Measurements from ENCODE around the gene SIL1. TPM values are rescaled to one million over a fixed set of nuclear protein-coding genes. Genes with fewer than 3 reads are reported as not detected.
"Not testable (repeated sequence)": the region's sequence is repeated elsewhere in the genome, so short reads cannot be mapped to it uniquely, and the experiment has no call there.

The SIL1 gene
- total RNA-seq, 2 experiments from 2014 or later: 27.2 to 30.3 TPM

DNA sequence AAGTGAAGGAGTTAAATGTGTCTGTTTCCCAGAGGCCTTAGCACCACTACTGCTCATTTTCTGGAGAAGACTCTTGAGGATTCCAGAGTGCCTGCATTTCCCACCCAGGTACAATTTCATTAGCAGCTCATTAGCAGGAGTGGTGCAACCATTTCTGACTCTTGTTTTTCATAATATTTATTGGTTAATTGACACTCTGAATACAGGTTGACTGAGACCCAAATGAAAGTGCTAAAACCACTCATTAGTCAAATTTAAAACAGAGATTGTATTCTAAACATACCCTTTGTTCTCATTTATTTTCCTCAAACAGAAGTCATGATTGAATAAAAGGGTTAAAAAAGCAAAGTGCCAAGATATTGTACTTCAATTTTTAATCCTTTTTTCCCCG is 134.5 kb downstream of the SIL1 start:
- POLR2A ChIA-PET: no interaction called here
- peaks cover 2% of the 10 kb centered on the region for H3K36me3 Mint-ChIP-seq
- intact Hi-C loops (cut with micrococcal nuclease): no loop called here
- H3K27ac Mint-ChIP-seq: no peak overlapping the region
- DNase-seq: no peak
- peaks cover 8% of the 10 kb centered on the region for H3K4me1 Mint-ChIP-seq (ENCODE audit: low read depth)
- no peak overlapping the region for H3K4me3 Mint-ChIP-seq
- no peaks in the 10 kb centered on the region for H3K9me3 Mint-ChIP-seq
- CTCF ChIA-PET: no interaction called here
- no peaks in the 10 kb centered on the region for H3K27me3 Mint-ChIP-seq

DNA sequence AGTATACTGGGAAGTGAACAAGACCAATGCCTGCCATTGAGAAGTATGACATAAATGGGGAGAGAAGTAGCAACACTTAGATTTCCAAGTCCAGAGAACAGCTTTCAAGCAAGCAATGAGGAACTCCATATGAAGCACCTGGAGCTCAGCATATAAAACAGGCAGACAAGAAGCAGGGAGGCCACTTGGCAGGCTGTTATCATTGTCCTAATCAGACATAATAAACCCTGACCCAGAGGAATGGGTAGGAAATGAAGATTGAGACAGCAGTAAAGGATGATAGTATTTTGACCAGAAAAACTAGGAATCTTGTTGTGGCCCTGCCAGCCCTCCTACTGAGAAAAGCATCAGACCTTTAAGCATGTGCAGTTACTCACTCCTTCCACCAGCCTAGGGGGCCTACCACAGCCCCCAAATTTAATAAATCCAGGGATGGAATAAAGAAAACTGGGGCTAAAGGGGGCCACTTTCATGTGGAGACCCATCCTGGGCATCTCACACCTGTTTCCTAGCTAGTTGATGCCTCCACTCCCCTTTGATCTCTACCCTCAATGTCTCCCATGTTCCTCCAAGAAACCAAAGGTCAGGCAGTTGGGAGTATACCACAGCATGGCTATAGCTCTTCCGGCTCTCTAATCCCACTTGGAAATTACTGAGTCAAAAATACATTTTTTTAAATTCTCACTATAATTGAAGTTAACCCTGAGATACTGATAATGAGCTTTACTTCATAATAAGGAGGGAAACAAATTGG is 135.1 kb downstream of the SIL1 start:
- Mint-ChIP-seq H3K36me3 (peaks cover 2% of the 10 kb centered on the region), H3K9me3 (no peaks in the 10 kb centered on the region), H3K4me3 (no peak overlapping the region), H3K4me1 (ENCODE audit: low read depth) (peaks cover 4% of the 10 kb centered on the region), H3K27ac (no peak overlapping the region), H3K27me3 (no peaks in the 10 kb centered on the region)
- POLR2A ChIA-PET: no interaction called here
- no peak for DNase-seq
- CTCF ChIA-PET: no interaction called here
- intact Hi-C loops (cut with micrococcal nuclease): no loop called here

GRCh38 chr5:139061856-139062255 is 136.3 kb downstream of the SIL1 start:
- POLR2A ChIA-PET: no interaction called here
- intact Hi-C loops (cut with micrococcal nuclease): no loop called here
- no peaks in the 10 kb centered on the region for H3K4me1 Mint-ChIP-seq (ENCODE audit: low read depth)
- H3K27me3 Mint-ChIP-seq: no peaks in the 10 kb centered on the region
- no peaks in the 10 kb centered on the region for H3K9me3 Mint-ChIP-seq
- CTCF ChIA-PET: no interaction called here
- H3K27ac Mint-ChIP-seq: no peak overlapping the region
- no peak for DNase-seq
- peaks cover 2% of the 10 kb centered on the region for H3K36me3 Mint-ChIP-seq
- no peak overlapping the region for H3K4me3 Mint-ChIP-seq

GRCh38 chr5:139061274-139061673 is 136.9 kb downstream of the SIL1 start:
- H3K4me1 Mint-ChIP-seq (ENCODE audit: low read depth): no peaks in the 10 kb centered on the region
- CTCF ChIA-PET: no interaction called here
- H3K4me3 Mint-ChIP-seq: no peak overlapping the region

GRCh38 chr5:139058121-139058520 is 140.0 kb downstream of the SIL1 start:
- intact Hi-C loops (cut with micrococcal nuclease): no loop called here
- Mint-ChIP-seq H3K27ac (no peak overlapping the region), H3K9me3 (no peaks in the 10 kb centered on the region), H3K36me3 (peaks cover 2% of the 10 kb centered on the region), H3K4me1 (ENCODE audit: low read depth) (no peaks in the 10 kb centered on the region), H3K4me3 (no peak overlapping the region), H3K27me3 (no peaks in the 10 kb centered on the region)
- DNase-seq: no peak
- POLR2A ChIA-PET: no interaction called here
- CTCF ChIA-PET: no interaction called here

More at GRCh38 chr5:139061274-139061673, 136.9 kb downstream of the SIL1 start:
- H3K27ac Mint-ChIP-seq: no peak overlapping the region
- H3K36me3 Mint-ChIP-seq: peaks cover 2% of the 10 kb centered on the region
- no peak for DNase-seq
- intact Hi-C loops (cut with micrococcal nuclease): no loop called here
- H3K9me3 Mint-ChIP-seq: no peaks in the 10 kb centered on the region
- no peaks in the 10 kb centered on the region for H3K27me3 Mint-ChIP-seq
- POLR2A ChIA-PET: no interaction called here

DNA sequence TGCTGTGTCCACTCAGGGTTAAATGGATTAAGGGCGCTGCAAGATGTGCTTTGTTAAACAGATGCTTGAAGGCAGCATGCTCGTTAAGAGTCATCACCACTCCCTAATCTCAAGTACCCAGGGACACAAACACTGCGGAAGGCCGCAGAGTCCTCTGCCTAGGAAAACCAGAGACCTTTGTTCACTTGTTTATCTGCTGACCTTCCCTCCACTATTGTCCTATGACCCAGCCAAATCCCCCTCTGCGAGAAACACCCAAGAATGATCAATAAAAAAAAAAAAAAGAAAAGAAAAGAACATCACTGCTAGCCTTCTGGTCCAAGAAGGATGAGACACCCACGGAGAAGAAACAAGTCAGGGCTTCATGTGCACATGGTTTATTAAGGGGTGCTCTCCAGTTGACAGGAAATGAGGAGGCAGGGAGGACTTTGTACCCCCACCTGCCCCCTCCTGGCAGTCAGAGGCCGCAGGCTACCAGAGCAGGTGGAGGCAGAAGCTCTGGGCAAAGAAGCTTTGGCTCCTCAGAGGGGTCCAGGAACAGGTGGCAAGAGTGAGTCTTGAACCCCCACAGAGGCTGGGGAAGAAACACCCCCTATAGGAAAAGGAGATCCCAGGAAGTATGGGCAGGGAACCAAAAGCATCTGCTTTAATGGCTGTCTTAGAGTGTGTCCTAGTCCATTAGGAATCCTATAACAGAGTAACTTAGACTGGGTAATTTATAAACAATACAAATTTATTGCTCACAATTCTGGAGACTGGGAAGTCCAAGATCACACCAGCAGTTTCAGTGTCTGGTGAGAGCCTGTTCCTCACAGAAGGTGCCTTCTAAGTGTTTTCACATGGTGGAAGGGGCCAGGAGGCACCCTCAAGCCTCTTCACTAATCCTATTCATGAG is 140.9 kb downstream of the SIL1 start:
- H3K4me3 Mint-ChIP-seq; POLR2A ChIA-PET; H3K27me3 Mint-ChIP-seq; H3K9me3 Mint-ChIP-seq; DNase-seq; CTCF ChIA-PET; intact Hi-C loops (cut with micrococcal nuclease); H3K27ac Mint-ChIP-seq; H3K36me3 Mint-ChIP-seq; H3K4me1 Mint-ChIP-seq (ENCODE audit: low read depth): not testable (repeated sequence)

DNA sequence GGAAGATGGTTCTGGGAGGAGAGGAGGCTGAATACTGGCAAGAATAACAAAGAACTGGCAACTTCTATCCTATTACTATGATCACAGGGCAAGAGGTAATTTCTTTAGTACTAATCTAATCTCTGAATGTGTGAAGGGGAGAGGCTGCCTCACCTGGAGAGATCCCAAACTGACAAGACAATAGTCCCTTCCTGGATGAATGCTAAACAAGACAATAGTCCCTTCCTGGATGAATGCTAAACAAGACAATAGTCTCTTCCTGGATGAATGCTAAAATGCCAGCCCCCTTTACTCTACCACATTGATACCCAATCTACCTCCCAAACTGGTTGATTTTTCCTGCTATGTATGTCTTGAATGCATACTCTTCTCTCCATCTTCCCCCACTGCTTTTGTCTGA is 145.2 kb downstream of the SIL1 start:
- intact Hi-C loops (cut with micrococcal nuclease): no loop called here
- no peaks in the 10 kb centered on the region for H3K27me3 Mint-ChIP-seq
- H3K4me1 Mint-ChIP-seq (ENCODE audit: low read depth): no peaks in the 10 kb centered on the region
- peaks cover 6% of the 10 kb centered on the region for H3K36me3 Mint-ChIP-seq
- no peak overlapping the region for H3K27ac Mint-ChIP-seq
- DNase-seq: no peak
- no peaks in the 10 kb centered on the region for H3K9me3 Mint-ChIP-seq
- ChIA-PET POLR2A (no interaction called here), CTCF (no interaction called here)
- H3K4me3 Mint-ChIP-seq: no peak overlapping the region

DNA sequence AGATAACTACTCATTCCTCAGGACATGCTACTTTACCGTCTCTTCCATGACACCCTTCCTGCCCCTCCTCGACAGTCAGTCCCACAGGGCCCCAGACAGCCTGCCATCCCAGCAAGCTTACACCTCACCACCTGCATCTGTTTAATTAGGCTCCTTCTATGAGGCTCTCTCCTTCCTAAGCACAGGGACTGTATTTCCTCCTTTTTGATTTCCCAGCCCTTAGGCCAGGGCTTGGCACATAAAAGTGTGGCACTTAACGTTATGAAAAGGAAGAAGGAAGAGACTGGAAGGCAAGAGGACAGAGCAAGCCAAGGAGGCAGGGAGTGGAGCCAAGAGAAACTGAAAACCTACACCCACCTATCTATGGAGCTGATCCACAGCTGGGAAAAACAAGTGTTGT is 146.8 kb downstream of the SIL1 start:
- DNase-seq: no peak
- H3K9me3 Mint-ChIP-seq: no peaks in the 10 kb centered on the region
- intact Hi-C loops (cut with micrococcal nuclease): no loop called here
- no peaks in the 10 kb centered on the region for H3K27me3 Mint-ChIP-seq
- H3K4me3 Mint-ChIP-seq: no peak overlapping the region
- CTCF ChIA-PET: interaction anchor here (0.6 kb wide), 1 partner anchor 1160 kb away, joined by 3 read pairs; no protein-coding TSS in a partner anchor
- peaks cover 6% of the 10 kb centered on the region for H3K36me3 Mint-ChIP-seq
- no peak overlapping the region for H3K27ac Mint-ChIP-seq
- POLR2A ChIA-PET: no interaction called here
- no peaks in the 10 kb centered on the region for H3K4me1 Mint-ChIP-seq (ENCODE audit: low read depth)

DNA sequence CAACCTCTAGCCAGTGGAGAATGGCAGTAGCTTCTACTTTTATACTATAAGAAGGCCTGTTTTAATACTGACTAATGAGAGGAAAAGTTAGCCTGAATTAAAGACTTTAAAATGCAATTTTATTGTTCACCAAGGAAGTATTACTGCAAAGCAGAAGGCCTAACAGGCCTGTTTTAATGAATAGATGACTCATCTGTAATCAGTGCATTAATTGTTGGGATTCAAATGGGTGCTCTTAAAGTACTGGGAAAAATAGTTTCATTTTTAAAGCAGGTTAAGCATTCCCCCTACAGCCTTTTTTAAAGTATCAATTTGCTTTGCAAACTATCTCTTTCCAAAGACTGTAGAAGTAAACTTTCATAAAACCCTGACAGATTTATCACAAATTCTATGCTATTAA is 147.7 kb downstream of the SIL1 start:
- POLR2A ChIA-PET: no interaction called here
- H3K27me3 Mint-ChIP-seq: no peaks in the 10 kb centered on the region
- no peaks in the 10 kb centered on the region for H3K4me1 Mint-ChIP-seq (ENCODE audit: low read depth)
- no peaks in the 10 kb centered on the region for H3K9me3 Mint-ChIP-seq
- H3K27ac Mint-ChIP-seq: no peak overlapping the region
- no peak for DNase-seq
- CTCF ChIA-PET: no interaction called here
- no peak overlapping the region for H3K4me3 Mint-ChIP-seq
- H3K36me3 Mint-ChIP-seq: peaks cover 6% of the 10 kb centered on the region
- intact Hi-C loops (cut with micrococcal nuclease): no loop called here

DNA sequence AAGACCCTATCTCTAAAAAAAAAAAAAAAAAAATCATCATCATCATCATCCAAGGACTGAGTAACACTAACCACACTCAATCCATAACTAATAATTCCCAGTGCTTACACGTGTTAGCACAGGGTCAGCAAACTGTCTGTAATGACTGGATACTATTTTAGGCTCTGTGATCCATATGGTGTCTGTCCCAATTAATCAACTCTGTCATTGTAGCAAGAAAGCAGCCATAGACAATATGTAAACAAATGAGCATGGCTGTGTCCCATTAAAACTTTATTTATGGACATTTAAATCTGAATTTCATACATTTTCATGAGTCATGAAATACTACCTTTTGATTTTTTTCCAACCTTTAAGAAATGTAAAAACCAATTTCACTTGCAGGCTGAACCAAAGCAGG is 148.4 kb downstream of the SIL1 start:
- CTCF ChIA-PET: no interaction called here
- no peak overlapping the region for H3K4me3 Mint-ChIP-seq
- POLR2A ChIA-PET: no interaction called here

GRCh38 chr5:139046551-139046950 is 151.6 kb downstream of the SIL1 start:
- no peak overlapping the region for H3K27ac Mint-ChIP-seq
- ChIA-PET POLR2A (no interaction called here), CTCF (no interaction called here)
- no peaks in the 10 kb centered on the region for H3K9me3 Mint-ChIP-seq
- H3K4me1 Mint-ChIP-seq (ENCODE audit: low read depth): no peaks in the 10 kb centered on the region
- no peak overlapping the region for H3K4me3 Mint-ChIP-seq
- DNase-seq: no peak
- H3K27me3 Mint-ChIP-seq: no peaks in the 10 kb centered on the region
- intact Hi-C loops (cut with micrococcal nuclease): no loop called here
- H3K36me3 Mint-ChIP-seq: peaks cover 6% of the 10 kb centered on the region

More for the DNA sequence above, 148.4 kb downstream of the SIL1 start:
- Mint-ChIP-seq H3K4me1 (ENCODE audit: low read depth) (no peaks in the 10 kb centered on the region), H3K27ac (no peak overlapping the region), H3K27me3 (no peaks in the 10 kb centered on the region), H3K9me3 (no peaks in the 10 kb centered on the region), H3K36me3 (peaks cover 6% of the 10 kb centered on the region)
- no peak for DNase-seq
- intact Hi-C loops (cut with micrococcal nuclease): no loop called here

DNA sequence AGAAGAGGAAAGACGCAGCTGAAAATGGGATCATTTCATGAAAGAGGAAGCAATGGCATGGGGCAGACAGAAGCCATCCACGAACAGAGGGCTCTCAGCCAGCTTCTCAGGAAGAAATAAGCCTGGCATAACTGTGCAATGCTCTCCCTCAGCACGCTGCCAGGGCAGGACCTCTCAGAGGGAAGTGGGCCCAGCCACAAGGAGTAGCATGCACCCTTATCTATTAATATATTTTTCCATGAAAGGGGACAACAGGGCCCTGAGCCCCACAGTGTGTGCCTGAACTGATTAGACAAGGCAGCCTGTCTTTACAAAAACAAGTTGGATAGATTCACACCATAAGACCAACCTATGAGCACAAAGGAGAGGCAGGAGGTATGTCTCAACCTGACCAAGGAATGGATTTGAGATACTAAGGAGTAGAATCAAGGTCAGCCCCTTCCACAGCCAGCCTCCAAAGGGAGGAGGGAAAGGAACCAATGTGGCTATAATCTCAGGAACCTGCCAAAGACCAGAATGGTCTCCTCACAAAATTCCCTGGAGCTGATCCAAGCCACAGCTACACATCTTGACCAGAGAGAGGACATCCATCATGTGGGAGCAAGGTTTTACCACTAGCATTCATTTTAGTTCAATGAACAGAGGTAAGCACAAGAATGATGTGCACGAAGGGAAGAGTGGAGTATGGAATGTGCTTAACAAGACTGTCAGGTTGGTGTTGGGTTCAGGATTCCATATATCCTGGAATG is 154.8 kb downstream of the SIL1 start:
- DNase-seq: no peak
- ChIA-PET CTCF (no interaction called here), POLR2A (no interaction called here)
- intact Hi-C loops (cut with micrococcal nuclease): no loop called here
- Mint-ChIP-seq H3K4me1 (ENCODE audit: low read depth) (no peaks in the 10 kb centered on the region), H3K27ac (no peak overlapping the region), H3K4me3 (no peak overlapping the region), H3K36me3 (peaks cover 9% of the 10 kb centered on the region), H3K9me3 (no peaks in the 10 kb centered on the region), H3K27me3 (no peaks in the 10 kb centered on the region)

All from activated CD4-positive, alpha-beta memory T cell treated with anti-CD3 and anti-CD28 coated beads for 36 hours (primary cell).